ENCODE results near the gene ANO10.

GRCh38 chr3:43583481-43583880, 38.3 kb downstream of the ANO10 start:
- no peak for TF ChIP-seq POLR2A (IDR thresholded peaks at IDR 0.05; ENCODE audit: low read depth, low read length)
- TF ChIP-seq POLR2AphosphoS5 (IDR thresholded peaks at IDR 0.05; ENCODE audit: low read depth, low read length): no peak
- no peak for TF ChIP-seq TAF1 (IDR thresholded peaks at IDR 0.05; ENCODE audit: borderline replicate concordance, low read depth, low read length)
